Neural progenitor cell (in vitro differentiated cells): ENCODE data around the gene PLA2G15.

Experiments used
- EZH2 ChIP-seq: fragments of 200-600 bp; sonication (generic); IDR thresholded peaks from 2 replicates; pipeline ENCODE4 v1.6.1; 2017; ENCODE audit warnings: antibody characterized with exemption, mild to moderate bottlenecking, moderate library complexity
- EZH2phosphoT487 ChIP-seq: fragments of 200-600 bp; sonication (generic); IDR thresholded peaks from 2 replicates; pipeline ENCODE4 v1.6.1; 2017; ENCODE audit warnings: antibody characterized with exemption
- TF ChIP-seq, protein P1 (sequence below): fragments of 200-600 bp; sonication (generic); IDR thresholded peaks from 2 replicates; pipeline ENCODE4 v1.5.1; 2017; ENCODE audit warnings: antibody characterized with exemption, mild to moderate bottlenecking

DNA sequence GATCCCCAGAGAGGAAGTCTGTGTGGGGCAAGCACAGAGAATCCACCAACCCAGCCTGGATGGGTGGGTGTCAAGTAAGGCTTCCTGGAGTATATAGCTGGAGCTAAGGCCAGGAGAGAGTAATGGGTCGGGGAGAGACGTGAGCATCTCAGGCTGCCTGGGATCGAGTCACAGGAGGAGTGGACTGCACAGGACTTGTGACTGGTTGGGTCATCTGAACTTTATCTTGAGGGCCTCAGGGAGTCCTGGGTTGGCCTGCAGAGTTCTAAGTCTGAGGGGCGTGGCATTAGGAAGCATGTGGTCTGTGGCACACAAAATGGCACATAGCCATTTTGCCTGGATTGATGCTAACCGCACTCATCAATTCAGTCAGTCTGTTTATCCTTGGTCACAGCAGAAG, 1.5 kb downstream of the PLA2G15 start:
- TF ChIP-seq, protein P1, sequence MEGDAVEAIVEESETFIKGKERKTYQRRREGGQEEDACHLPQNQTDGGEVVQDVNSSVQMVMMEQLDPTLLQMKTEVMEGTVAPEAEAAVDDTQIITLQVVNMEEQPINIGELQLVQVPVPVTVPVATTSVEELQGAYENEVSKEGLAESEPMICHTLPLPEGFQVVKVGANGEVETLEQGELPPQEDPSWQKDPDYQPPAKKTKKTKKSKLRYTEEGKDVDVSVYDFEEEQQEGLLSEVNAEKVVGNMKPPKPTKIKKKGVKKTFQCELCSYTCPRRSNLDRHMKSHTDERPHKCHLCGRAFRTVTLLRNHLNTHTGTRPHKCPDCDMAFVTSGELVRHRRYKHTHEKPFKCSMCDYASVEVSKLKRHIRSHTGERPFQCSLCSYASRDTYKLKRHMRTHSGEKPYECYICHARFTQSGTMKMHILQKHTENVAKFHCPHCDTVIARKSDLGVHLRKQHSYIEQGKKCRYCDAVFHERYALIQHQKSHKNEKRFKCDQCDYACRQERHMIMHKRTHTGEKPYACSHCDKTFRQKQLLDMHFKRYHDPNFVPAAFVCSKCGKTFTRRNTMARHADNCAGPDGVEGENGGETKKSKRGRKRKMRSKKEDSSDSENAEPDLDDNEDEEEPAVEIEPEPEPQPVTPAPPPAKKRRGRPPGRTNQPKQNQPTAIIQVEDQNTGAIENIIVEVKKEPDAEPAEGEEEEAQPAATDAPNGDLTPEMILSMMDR = no peak
- TF ChIP-seq EZH2 (no peak), EZH2phosphoT487 (no peak)
